Fibroblast of skin of abdomen (primary cell): Measurements from ENCODE around the gene CSNK1G2.
A peak's percentile ranks its signal among the peaks of the same experiment; 100 is the strongest.

Source experiments
- DNase-seq: peaks from one replicate; pipeline ENCODE4 v3.0.0-alpha.2; 2013

CSNK1G2 gene

DNA sequence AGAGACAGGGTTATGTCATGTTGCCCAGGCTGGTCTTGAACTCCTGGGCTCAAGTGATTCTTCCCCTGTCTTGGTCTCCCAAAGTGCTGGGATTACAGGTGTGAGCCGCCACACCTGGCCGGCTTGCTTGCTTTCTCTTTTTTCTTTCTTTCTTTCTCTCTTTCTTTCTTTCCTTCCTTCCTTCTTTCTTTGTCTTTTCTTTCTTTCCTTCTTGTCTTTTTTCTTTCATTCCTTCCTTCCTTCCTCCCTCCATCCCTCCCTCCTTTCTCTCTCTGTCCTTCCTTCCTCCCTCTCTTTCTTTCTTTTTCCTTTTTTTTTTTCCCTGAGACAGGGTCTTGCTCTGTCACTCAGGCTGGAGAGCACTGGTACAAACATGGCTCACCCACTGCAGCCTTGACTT lies 81.3 kb downstream of the CSNK1G2 start:
- no peak for DNase-seq

DNA sequence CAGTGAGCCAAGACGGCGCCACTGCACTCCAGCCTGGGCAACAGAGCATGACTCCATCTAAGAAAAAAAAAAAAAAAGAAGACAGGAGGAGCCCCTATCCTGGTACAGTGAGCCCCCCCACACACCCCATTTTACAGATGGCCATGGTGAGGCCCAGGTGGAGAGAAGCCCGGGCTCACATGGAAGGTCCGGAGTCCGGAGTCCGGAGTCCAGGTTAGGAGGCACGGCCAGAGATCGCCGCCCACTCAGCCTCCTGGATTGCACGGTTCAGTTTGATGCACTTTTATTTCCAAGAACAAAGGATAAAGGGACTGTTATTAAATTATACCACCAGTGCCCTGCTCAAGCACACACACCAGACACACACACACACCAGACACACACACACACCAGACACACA lies 85.8 kb downstream of the CSNK1G2 start:
- no peak for DNase-seq

DNA sequence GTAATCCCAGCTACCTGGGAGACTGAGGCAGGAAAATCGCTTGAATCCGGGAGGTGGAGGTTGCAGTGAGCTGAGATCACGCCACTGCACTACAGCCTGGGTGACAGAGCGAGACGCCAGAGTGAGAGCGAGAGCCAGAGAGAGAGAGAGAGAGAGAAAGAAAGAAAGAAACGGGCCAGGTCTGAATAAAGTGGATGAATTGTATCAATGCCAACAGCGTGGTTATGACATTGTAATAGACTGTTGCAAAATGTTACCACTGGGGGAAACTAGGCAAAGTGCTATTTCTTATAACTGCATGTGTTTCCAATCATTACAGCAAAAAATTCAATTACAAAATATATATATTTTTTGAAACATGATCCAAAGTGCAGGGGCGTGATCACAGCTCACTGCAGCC lies 86.4 kb downstream of the CSNK1G2 start:
- DNase-seq = peak; percentile 81
